ENCODE data around the gene AGPS. TPM values are rescaled to one million over a fixed set of nuclear protein-coding genes. Genes with fewer than 3 reads are reported as not detected.

The AGPS gene
- total RNA-seq, 1 donor from 2014 or later: 60.1 TPM

- no peaks in the 10 kb centered on the region for H3K27me3 ChIP-seq (ENCODE audit: low read depth)
- TF ChIP-seq, protein P1, sequence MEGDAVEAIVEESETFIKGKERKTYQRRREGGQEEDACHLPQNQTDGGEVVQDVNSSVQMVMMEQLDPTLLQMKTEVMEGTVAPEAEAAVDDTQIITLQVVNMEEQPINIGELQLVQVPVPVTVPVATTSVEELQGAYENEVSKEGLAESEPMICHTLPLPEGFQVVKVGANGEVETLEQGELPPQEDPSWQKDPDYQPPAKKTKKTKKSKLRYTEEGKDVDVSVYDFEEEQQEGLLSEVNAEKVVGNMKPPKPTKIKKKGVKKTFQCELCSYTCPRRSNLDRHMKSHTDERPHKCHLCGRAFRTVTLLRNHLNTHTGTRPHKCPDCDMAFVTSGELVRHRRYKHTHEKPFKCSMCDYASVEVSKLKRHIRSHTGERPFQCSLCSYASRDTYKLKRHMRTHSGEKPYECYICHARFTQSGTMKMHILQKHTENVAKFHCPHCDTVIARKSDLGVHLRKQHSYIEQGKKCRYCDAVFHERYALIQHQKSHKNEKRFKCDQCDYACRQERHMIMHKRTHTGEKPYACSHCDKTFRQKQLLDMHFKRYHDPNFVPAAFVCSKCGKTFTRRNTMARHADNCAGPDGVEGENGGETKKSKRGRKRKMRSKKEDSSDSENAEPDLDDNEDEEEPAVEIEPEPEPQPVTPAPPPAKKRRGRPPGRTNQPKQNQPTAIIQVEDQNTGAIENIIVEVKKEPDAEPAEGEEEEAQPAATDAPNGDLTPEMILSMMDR (IDR thresholded peaks at IDR 0.05): no peak
- intact Hi-C loops (cut with DNase I): no loop called here
- ATAC-seq: no peak
- peaks cover 24% of the 10 kb centered on the region for H3K4me1 ChIP-seq
- H3K4me3 ChIP-seq: no peak overlapping the region
- no peak overlapping the region for H3K27ac ChIP-seq
- H3K9me3 ChIP-seq: no peaks in the 10 kb centered on the region
- no peak for DNase-seq
- H3K36me3 ChIP-seq: no peaks in the 10 kb centered on the region
Observed at GRCh38 chr2:177402096-177402495, 9.5 kb downstream of the AGPS start.

DNA sequence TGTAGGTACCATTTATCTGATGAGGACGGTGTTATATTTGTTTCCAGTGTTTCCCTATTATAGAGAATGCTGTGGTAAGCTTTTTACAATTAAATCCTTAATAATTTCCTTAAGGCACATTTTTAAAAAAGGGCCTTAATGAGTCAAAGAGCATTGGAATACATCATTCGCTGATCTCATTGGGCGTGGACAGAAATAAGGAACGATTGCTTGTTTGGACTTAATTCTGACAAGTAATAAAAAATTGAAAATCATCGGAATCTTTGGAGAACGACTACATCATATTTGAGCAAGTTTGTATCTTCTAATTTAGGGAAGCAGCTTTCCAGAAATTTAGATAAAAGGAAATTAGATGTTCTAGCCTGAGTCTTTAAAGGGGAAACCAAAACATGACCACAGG lies 11.3 kb downstream of the AGPS start:
- H3K4me3 ChIP-seq: no peak overlapping the region
- no peak overlapping the region for H3K27ac ChIP-seq
- no peaks in the 10 kb centered on the region for H3K36me3 ChIP-seq
- DNase-seq: no peak
- intact Hi-C loops (cut with DNase I): no loop called here
- no peaks in the 10 kb centered on the region for H3K27me3 ChIP-seq (ENCODE audit: low read depth)
- no peaks in the 10 kb centered on the region for H3K9me3 ChIP-seq
- H3K4me1 ChIP-seq: peaks cover 10% of the 10 kb centered on the region
- no peak for ATAC-seq
- TF ChIP-seq, protein P1 (IDR thresholded peaks at IDR 0.05): no peak

GRCh38 chr2:177404243-177404642 lies 11.7 kb downstream of the AGPS start:
- Histone ChIP-seq H3K4me3 (no peak overlapping the region), H3K4me1 (peaks cover 6% of the 10 kb centered on the region), H3K36me3 (no peaks in the 10 kb centered on the region), H3K27me3 (ENCODE audit: low read depth) (no peaks in the 10 kb centered on the region), H3K27ac (no peak overlapping the region), H3K9me3 (no peaks in the 10 kb centered on the region)
- ATAC-seq (no peak), DNase-seq (no peak)
- TF ChIP-seq, protein P1 (IDR thresholded peaks at IDR 0.05): no peak
- intact Hi-C loops (cut with DNase I): no loop called here

- Histone ChIP-seq H3K4me1 (no peaks in the 10 kb centered on the region), H3K9me3 (no peaks in the 10 kb centered on the region), H3K27ac (no peak overlapping the region), H3K4me3 (no peak overlapping the region), H3K27me3 (ENCODE audit: low read depth) (no peaks in the 10 kb centered on the region), H3K36me3 (no peaks in the 10 kb centered on the region)
- ATAC-seq: no peak
- DNase-seq: no peak
- TF ChIP-seq, protein P1 (IDR thresholded peaks at IDR 0.05): no peak
- intact Hi-C loops (cut with DNase I): no loop called here
Observed at GRCh38 chr2:177405029-177405692, 12.6 kb downstream of the AGPS start.

GRCh38 chr2:177406182-177406581 lies 13.6 kb downstream of the AGPS start:
- no peak for DNase-seq
- Histone ChIP-seq H3K27me3 (ENCODE audit: low read depth) (no peaks in the 10 kb centered on the region), H3K36me3 (no peaks in the 10 kb centered on the region), H3K27ac (no peak overlapping the region), H3K4me1 (no peaks in the 10 kb centered on the region), H3K9me3 (no peaks in the 10 kb centered on the region), H3K4me3 (no peak overlapping the region)
- TF ChIP-seq, protein P1 (IDR thresholded peaks at IDR 0.05): no peak
- intact Hi-C loops (cut with DNase I): no loop called here
- no peak for ATAC-seq
